ENCODE measurements around the gene NOC2L. TPM values are rescaled to one million over a fixed set of nuclear protein-coding genes. Genes with fewer than 3 reads are reported as not detected.

The NOC2L gene
- total and polyA plus RNA-seq, 9 of the 15 experiments (the other 6 are each of a cell fraction or from before 2014, with no cell fraction given) = 4.0 to 410 (median 200) TPM

- TF ChIP-seq MGA (IDR thresholded peaks at IDR 0.05) (peak; percentile 77), CTCFL (IDR thresholded peaks at IDR 0.05; ENCODE audit: borderline replicate concordance, insufficient read depth, low read depth, low read length, poor library complexity, severe bottlenecking) (peak; percentile 45), ZNF518B (CRISPR knock-in tag; IDR thresholded peaks at IDR 0.05) (no peak), L3MBTL2 (IDR thresholded peaks at IDR 0.05) (peak; percentile 82), ZBTB7A (IDR thresholded peaks at IDR 0.05; ENCODE audit: borderline replicate concordance, control insufficient read depth, low read depth, low read length) (peak; percentile 86; the same call in 1 of the 2 replicates)
These were observed 20.2 kb downstream of the NOC2L start (continued) for GRCh38 chr1:938711-939489.
